ENCODE measurements around the gene DNM3.

- TF ChIP-seq CTCF (conservative IDR thresholded peaks at IDR 0.05; ENCODE audit: low read depth, low read length) (no peak), EZH2 (IDR thresholded peaks at IDR 0.05; ENCODE audit: borderline replicate concordance, low read depth, low read length, poor library complexity, severe bottlenecking) (no peak)
Measured at GRCh38 chr1:172394811-172395210, 553.5 kb downstream of the DNM3 start.

Measured in A673 (cell line).